Panc1 (cell line): ENCODE results near the gene TBX4.

ENCODE experiments used
- POLR2AphosphoS5 ChIP-seq: IDR thresholded peaks from 2 replicates; pipeline ENCODE4 v1.6.1; 2012; ENCODE audit warnings: mild to moderate bottlenecking, low read depth, low read length, moderate library complexity
- SIN3A ChIP-seq: IDR thresholded peaks from 2 replicates; pipeline ENCODE4 v1.6.1; 2012; ENCODE audit warnings: low read depth, mild to moderate bottlenecking, low read length, moderate library complexity, borderline replicate concordance; ENCODE audit not compliant: insufficient read depth
- TF ChIP-seq, protein P1 (sequence below): fragments of 450-650 bp; IDR thresholded peaks from 2 replicates; pipeline ENCODE4 v1.5.1; 2017; ENCODE audit warnings: mild to moderate bottlenecking
- TF ChIP-seq, protein P2 (sequence below), 2 experiments: IDR thresholded peaks; 2 replicates each; pipeline ENCODE4 v1.6.1; 2011 to 2012; ENCODE audit warnings: low read depth in 2 of 2, control low read depth in 1 of 2, low read length in 1 of 2, mild to moderate bottlenecking in 1 of 2, moderate library complexity in 1 of 2; ENCODE audit not compliant: insufficient read depth in 1 of 2

DNA sequence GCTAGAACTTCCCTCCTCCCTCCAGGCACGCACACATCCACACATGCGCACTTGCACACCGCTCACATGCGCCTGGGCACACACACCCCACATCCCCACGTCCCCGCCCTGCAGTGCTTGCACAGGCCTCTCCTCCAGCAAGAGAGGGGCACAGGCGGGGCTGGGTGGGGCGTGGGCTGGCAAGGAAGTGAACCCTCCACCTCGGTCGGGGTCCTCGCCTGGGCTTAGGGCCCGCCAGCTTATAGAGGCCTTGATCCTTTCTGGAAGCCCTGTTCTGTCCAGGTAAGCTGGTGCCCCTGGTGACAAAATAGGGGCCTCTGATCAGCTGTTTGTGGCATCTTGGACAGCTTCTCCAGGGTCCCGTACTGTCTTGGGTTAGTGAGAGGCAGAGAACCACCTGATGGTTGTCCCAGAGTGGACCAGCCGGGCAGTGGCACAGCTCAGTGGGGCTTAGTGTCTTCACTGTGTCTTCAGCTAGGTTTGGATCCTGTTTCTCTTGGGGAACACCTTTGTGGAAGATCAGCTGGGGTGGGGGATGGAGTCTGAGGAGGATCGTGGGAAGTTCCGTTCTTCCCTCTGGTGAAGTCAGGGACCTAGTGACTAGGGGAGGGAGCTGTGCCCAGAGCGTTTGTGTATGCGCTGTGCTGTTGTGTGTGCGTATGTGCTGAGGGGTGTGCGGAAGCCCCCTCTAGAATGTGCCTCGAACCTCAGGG, 12.1 kb downstream of the TBX4 start:
- TF ChIP-seq, protein P1, sequence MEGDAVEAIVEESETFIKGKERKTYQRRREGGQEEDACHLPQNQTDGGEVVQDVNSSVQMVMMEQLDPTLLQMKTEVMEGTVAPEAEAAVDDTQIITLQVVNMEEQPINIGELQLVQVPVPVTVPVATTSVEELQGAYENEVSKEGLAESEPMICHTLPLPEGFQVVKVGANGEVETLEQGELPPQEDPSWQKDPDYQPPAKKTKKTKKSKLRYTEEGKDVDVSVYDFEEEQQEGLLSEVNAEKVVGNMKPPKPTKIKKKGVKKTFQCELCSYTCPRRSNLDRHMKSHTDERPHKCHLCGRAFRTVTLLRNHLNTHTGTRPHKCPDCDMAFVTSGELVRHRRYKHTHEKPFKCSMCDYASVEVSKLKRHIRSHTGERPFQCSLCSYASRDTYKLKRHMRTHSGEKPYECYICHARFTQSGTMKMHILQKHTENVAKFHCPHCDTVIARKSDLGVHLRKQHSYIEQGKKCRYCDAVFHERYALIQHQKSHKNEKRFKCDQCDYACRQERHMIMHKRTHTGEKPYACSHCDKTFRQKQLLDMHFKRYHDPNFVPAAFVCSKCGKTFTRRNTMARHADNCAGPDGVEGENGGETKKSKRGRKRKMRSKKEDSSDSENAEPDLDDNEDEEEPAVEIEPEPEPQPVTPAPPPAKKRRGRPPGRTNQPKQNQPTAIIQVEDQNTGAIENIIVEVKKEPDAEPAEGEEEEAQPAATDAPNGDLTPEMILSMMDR = no peak
- TF ChIP-seq SIN3A (no peak), POLR2AphosphoS5 (no peak)
- TF ChIP-seq, protein P2, sequence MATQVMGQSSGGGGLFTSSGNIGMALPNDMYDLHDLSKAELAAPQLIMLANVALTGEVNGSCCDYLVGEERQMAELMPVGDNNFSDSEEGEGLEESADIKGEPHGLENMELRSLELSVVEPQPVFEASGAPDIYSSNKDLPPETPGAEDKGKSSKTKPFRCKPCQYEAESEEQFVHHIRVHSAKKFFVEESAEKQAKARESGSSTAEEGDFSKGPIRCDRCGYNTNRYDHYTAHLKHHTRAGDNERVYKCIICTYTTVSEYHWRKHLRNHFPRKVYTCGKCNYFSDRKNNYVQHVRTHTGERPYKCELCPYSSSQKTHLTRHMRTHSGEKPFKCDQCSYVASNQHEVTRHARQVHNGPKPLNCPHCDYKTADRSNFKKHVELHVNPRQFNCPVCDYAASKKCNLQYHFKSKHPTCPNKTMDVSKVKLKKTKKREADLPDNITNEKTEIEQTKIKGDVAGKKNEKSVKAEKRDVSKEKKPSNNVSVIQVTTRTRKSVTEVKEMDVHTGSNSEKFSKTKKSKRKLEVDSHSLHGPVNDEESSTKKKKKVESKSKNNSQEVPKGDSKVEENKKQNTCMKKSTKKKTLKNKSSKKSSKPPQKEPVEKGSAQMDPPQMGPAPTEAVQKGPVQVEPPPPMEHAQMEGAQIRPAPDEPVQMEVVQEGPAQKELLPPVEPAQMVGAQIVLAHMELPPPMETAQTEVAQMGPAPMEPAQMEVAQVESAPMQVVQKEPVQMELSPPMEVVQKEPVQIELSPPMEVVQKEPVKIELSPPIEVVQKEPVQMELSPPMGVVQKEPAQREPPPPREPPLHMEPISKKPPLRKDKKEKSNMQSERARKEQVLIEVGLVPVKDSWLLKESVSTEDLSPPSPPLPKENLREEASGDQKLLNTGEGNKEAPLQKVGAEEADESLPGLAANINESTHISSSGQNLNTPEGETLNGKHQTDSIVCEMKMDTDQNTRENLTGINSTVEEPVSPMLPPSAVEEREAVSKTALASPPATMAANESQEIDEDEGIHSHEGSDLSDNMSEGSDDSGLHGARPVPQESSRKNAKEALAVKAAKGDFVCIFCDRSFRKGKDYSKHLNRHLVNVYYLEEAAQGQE (IDR thresholded peaks at IDR 0.05; ENCODE audit: insufficient read depth in 1 of 2, low read depth in 2 of 2, low read length in 1 of 2) = no peak
